Endodermal cell (in vitro differentiated cells): Measurements from ENCODE around the gene CFAP221. TPM values are rescaled to one million over a fixed set of nuclear protein-coding genes. Genes with fewer than 3 reads are reported as not detected.

Experiments
- DNase-seq: peaks from one replicate; pipeline ENCODE4 v3.0.0-alpha.2; 2017
- H3K27ac ChIP-seq: 2 replicates; pipeline ENCODE4 v1.5.1; 2013; ENCODE audit warnings: mild to moderate bottlenecking, low read depth, low read length, moderate library complexity
- H3K27me3 ChIP-seq: 2 replicates; pipeline ENCODE4 v1.6.1; 2013; ENCODE audit warnings: mild to moderate bottlenecking, low read length, moderate library complexity; ENCODE audit not compliant: insufficient read depth, control insufficient read depth, poor library complexity, severe bottlenecking
- H3K36me3 ChIP-seq: 2 replicates; pipeline ENCODE4 v1.7.0; 2013; ENCODE audit warnings: mild to moderate bottlenecking, low read length, moderate library complexity; ENCODE audit not compliant: control insufficient read depth, insufficient read depth
- H3K4me1 ChIP-seq: one replicate; pipeline ENCODE4 v1.7.0; 2013; ENCODE audit warnings: low read length; ENCODE audit not compliant: control insufficient read depth, insufficient read depth
- H3K4me3 ChIP-seq: 2 replicates; pipeline ENCODE4 v1.5.1; 2013; ENCODE audit warnings: mild to moderate bottlenecking, low read length, moderate library complexity
- H3K9ac ChIP-seq: 2 replicates; pipeline ENCODE4 v1.6.1; 2013; ENCODE audit warnings: mild to moderate bottlenecking, low read length, moderate library complexity; ENCODE audit not compliant: poor library complexity, severe bottlenecking; ENCODE audit errors: extremely low read depth
- H3K9me3 ChIP-seq: 2 replicates; pipeline ENCODE4 v1.6.1; 2013; ENCODE audit warnings: mild to moderate bottlenecking, low read length, moderate library complexity; ENCODE audit not compliant: control insufficient read depth
- H3K27ac Mint-ChIP-seq: 2 replicates; pipeline ENCODE4 v1.8.0; 2020; ENCODE audit warnings: mixed read lengths
- H3K27me3 Mint-ChIP-seq: 2 replicates; pipeline ENCODE4 v1.8.0; 2021; ENCODE audit warnings: mild to moderate bottlenecking, mixed read lengths; ENCODE audit not compliant: insufficient read depth
- H3K36me3 Mint-ChIP-seq: 2 replicates; pipeline ENCODE4 v1.8.0; 2020; ENCODE audit warnings: low read depth, mixed read lengths
- H3K4me1 Mint-ChIP-seq: 2 replicates; pipeline ENCODE4 v1.8.0; 2020; ENCODE audit warnings: mixed read lengths
- H3K4me3 Mint-ChIP-seq: 2 replicates; pipeline ENCODE4 v1.8.0; 2020; ENCODE audit warnings: mild to moderate bottlenecking, moderate library complexity, mixed read lengths
- H3K9me3 Mint-ChIP-seq: 2 replicates; pipeline ENCODE4 v1.8.0; 2020; ENCODE audit warnings: mild to moderate bottlenecking, mixed read lengths
- CTCF ChIP-seq: fragments of 200-600 bp; sonication (generic); conservative IDR thresholded peaks from 2 replicates; pipeline ENCODE4 v1.5.0; 2021; ENCODE audit warnings: antibody characterized with exemption, mild to moderate bottlenecking
- WGBS, 2 experiments: methylation state at CpG; one replicate each; pipeline versions ENCODE4 v1.1.5 to v1.1.7; 2013; ENCODE audit warnings: missing lambda C conversion rate in 2 of 2, mixed read lengths in 1 of 2; ENCODE audit not compliant: insufficient coverage in 1 of 2, insufficient read length in 1 of 2; 5-methylcytosine and 5-hydroxymethylcytosine counted together
- total RNA-seq, 2 donors: library from RNA; stranded (reverse); fragmentation: NEBNext Ultra II Directional in 1 of 2; extraction: Animal tissue kit (Norgen Biotek cat#: 25700) in 1 of 2; gene quantifications; 2 replicates in 1 of 2; 3 replicates in 1 of 2; pipeline ENCODE4 v1.2.1, GENCODE V29; 2021

The CFAP221 gene
- total RNA-seq, 2 donors from 2014 or later, result 10.0 to 18.0 TPM

GRCh38 chr2:119508756-119509155 is 35.5 kb upstream of the CFAP221 start:
- Histone ChIP-seq H3K4me1 (no peaks in the 10 kb centered on the region), H3K27me3 (no peaks in the 10 kb centered on the region), H3K9ac (no peak overlapping the region), H3K36me3 (no peaks in the 10 kb centered on the region), H3K27ac (no peak overlapping the region), H3K4me3 (no peak overlapping the region), H3K9me3 (no peaks in the 10 kb centered on the region)
- H3K4me1 Mint-ChIP-seq, result no peaks in the 10 kb centered on the region
- H3K9me3 Mint-ChIP-seq, result peaks cover 2% of the 10 kb centered on the region
- no peak overlapping the region for H3K4me3 Mint-ChIP-seq
- WGBS, 2 experiments, result 90 to 95% methylated on average over 2 to 6 of the region's 6 CpGs
- H3K27me3 Mint-ChIP-seq, result peaks cover 2% of the 10 kb centered on the region
- no peak for TF ChIP-seq CTCF
- no peak overlapping the region for H3K27ac Mint-ChIP-seq
- no peaks in the 10 kb centered on the region for H3K36me3 Mint-ChIP-seq
- DNase-seq, result no peak

- Histone ChIP-seq H3K4me1 (no peaks in the 10 kb centered on the region), H3K27me3 (no peaks in the 10 kb centered on the region), H3K36me3 (no peaks in the 10 kb centered on the region), H3K27ac (no peak overlapping the region), H3K4me3 (no peak overlapping the region), H3K9me3 (no peaks in the 10 kb centered on the region), H3K9ac (no peak overlapping the region)
- Mint-ChIP-seq H3K4me1 (peaks cover 4% of the 10 kb centered on the region), H3K27ac (no peak overlapping the region), H3K36me3 (no peaks in the 10 kb centered on the region), H3K27me3 (peaks cover 2% of the 10 kb centered on the region), H3K9me3 (no peaks in the 10 kb centered on the region), H3K4me3 (no peak overlapping the region)
- no peak for DNase-seq
- TF ChIP-seq CTCF, result no peak
- 94 to 97% methylated on average over 2 to 3 of the region's 3 CpGs for WGBS, 2 experiments
Observed at GRCh38 chr2:119511989-119512388, 32.3 kb upstream of the CFAP221 start.

GRCh38 chr2:119512946-119513345 is 31.3 kb upstream of the CFAP221 start:
- Histone ChIP-seq H3K4me3 (no peak overlapping the region), H3K27ac (no peak overlapping the region), H3K9me3 (no peaks in the 10 kb centered on the region), H3K27me3 (no peaks in the 10 kb centered on the region), H3K9ac (no peak overlapping the region), H3K4me1 (no peaks in the 10 kb centered on the region), H3K36me3 (no peaks in the 10 kb centered on the region)
- DNase-seq, result no peak
- Mint-ChIP-seq H3K27ac (no peak overlapping the region), H3K4me1 (peaks cover 4% of the 10 kb centered on the region), H3K4me3 (no peak overlapping the region), H3K27me3 (peaks cover 5% of the 10 kb centered on the region), H3K36me3 (no peaks in the 10 kb centered on the region), H3K9me3 (no peaks in the 10 kb centered on the region)
- WGBS, 2 experiments, result 92 to 100% methylated on average over 1 of the region's 1 CpG
- TF ChIP-seq CTCF, result no peak
